Heart left ventricle (tissue), 13 donors: ENCODE data around the gene ASIC1.

Experiments
- POLR2A ChIP-seq, 2 donors: fragments of 450-650 bp; IDR thresholded peaks; one replicate each; pipeline ENCODE4 v1.6.1; 2017; ENCODE audit warnings: antibody characterized with exemption in 2 of 2, mild to moderate bottlenecking in 2 of 2, moderate library complexity in 2 of 2
- TF ChIP-seq, protein P1 (sequence below), 12 donors: fragments of 200-600 bp; sonication (generic) in 4 of 12; IDR thresholded peaks; one replicate each; pipeline versions ENCODE4 v1.5.0 to v1.8.0; 2018 to 2022; ENCODE audit warnings: antibody characterized with exemption in 12 of 12, mild to moderate bottlenecking in 5 of 12
- donor health status: ischemic (EF 13 %, LVEDD 7.1; RV severe dilation, severe dysfunction).
- donor health status: DM: no; HTN: yes; CAD: no.
- donor health status: DM: no; HTN: no; CAD: no.
- donor health status: ischemic (EF 25% LVEDD 6.9; RV normal size, moderate dysfunction).
- donor health status: ischemic (EF 25% LVEDD 5.7; RV mildly dilated, moderate dysfunction).
- donor health status: ischemic (EF 35%, LVEDD 5.7; RV mildly dilated, moderate dysfunction).
- donor health status: nonischemic (EF 11% LVEDD 7.7; RV severe dilation, severe dysfunction).
- donor health status: DM: yes; HTN: yes; CAD: no.
- donor health status: PGD.
- donor health status: ischemic (EF 29% LVEDD 5.4; RV normal size, mild dysfunction).
- donor health status: nonischemic (EF 23%, LVEDD 6.1; RV moderate dilation, normal function).

DNA sequence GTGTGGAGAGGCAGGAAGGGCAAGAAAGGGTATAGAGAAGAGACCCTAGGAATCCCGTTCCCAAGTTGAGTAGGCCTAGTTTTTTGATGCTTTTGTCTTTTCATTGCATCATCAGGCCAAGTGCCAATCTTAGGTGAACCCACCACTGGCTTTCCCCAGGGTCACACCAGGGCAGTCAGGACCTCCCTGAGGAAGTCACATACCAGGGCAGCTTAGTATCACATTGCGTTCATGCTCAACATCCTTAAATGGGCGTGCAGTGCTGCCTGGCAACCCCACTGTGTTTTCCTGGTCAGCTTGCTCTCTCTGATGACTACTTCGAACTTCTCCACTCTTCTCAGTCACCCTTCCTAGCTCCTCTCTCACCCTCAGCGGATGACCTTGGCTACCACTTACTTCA lies 9.0 kb downstream of the ASIC1 start:
- TF ChIP-seq, protein P1, sequence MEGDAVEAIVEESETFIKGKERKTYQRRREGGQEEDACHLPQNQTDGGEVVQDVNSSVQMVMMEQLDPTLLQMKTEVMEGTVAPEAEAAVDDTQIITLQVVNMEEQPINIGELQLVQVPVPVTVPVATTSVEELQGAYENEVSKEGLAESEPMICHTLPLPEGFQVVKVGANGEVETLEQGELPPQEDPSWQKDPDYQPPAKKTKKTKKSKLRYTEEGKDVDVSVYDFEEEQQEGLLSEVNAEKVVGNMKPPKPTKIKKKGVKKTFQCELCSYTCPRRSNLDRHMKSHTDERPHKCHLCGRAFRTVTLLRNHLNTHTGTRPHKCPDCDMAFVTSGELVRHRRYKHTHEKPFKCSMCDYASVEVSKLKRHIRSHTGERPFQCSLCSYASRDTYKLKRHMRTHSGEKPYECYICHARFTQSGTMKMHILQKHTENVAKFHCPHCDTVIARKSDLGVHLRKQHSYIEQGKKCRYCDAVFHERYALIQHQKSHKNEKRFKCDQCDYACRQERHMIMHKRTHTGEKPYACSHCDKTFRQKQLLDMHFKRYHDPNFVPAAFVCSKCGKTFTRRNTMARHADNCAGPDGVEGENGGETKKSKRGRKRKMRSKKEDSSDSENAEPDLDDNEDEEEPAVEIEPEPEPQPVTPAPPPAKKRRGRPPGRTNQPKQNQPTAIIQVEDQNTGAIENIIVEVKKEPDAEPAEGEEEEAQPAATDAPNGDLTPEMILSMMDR (IDR thresholded peaks at IDR 0.05), result no peak
- no peak for TF ChIP-seq POLR2A (IDR thresholded peaks at IDR 0.05)
